Hepatocyte (in vitro differentiated cells): ENCODE measurements around the gene FBXL17.

Experiments
- EZH2 ChIP-seq: fragments of 200-600 bp; sonication (generic); IDR thresholded peaks from 2 replicates; pipeline ENCODE4 v1.6.1; 2016; ENCODE audit warnings: antibody characterized with exemption, mild to moderate bottlenecking, borderline replicate concordance
- TF ChIP-seq, protein P1 (sequence below): fragments of 200-600 bp; sonication (generic); IDR thresholded peaks from 2 replicates; pipeline ENCODE4 v1.5.1; 2016; ENCODE audit warnings: antibody characterized with exemption, mild to moderate bottlenecking; ENCODE audit not compliant: poor library complexity

DNA sequence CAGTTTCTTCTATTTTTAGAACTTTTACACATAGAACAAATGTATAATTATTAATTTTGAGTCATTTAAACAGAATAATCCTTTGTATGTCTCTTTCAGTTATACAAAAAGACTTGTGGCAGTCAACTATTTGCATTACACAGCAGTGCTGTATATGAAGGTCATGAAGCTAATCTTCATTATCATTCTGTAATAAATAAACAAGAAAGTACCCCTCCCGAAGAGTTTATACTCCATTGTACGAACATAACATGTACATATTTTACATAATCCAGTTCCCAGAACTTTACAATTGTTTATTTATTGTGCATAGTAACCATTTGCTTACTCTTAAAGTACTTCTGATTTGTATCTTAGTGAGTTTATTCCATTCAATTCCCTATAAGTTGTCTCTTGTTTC, 267.9 kb downstream of the FBXL17 start:
- TF ChIP-seq, protein P1, sequence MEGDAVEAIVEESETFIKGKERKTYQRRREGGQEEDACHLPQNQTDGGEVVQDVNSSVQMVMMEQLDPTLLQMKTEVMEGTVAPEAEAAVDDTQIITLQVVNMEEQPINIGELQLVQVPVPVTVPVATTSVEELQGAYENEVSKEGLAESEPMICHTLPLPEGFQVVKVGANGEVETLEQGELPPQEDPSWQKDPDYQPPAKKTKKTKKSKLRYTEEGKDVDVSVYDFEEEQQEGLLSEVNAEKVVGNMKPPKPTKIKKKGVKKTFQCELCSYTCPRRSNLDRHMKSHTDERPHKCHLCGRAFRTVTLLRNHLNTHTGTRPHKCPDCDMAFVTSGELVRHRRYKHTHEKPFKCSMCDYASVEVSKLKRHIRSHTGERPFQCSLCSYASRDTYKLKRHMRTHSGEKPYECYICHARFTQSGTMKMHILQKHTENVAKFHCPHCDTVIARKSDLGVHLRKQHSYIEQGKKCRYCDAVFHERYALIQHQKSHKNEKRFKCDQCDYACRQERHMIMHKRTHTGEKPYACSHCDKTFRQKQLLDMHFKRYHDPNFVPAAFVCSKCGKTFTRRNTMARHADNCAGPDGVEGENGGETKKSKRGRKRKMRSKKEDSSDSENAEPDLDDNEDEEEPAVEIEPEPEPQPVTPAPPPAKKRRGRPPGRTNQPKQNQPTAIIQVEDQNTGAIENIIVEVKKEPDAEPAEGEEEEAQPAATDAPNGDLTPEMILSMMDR: no peak
- TF ChIP-seq EZH2: no peak
